Measurements from ENCODE around the gene SPAG6.

GRCh38 chr10:22463255-22463654 lies 118.0 kb downstream of the SPAG6 start:
- TF ChIP-seq ZNF274 (IDR thresholded peaks at IDR 0.05; ENCODE audit: borderline replicate concordance, extremely low read depth, low read length) (no peak), MAFK (IDR thresholded peaks at IDR 0.05; ENCODE audit: low read depth, low read length) (no peak), RAD21 (IDR thresholded peaks at IDR 0.05 in 1 of 2, conservative IDR thresholded peaks at IDR 0.05 in 1 of 2; ENCODE audit: low read depth in 2 of 2, low read length in 2 of 2) (no peak), FOSL1 (IDR thresholded peaks at IDR 0.05; ENCODE audit: insufficient read depth, low read depth, low read length) (no peak), CHD2 (IDR thresholded peaks at IDR 0.05; ENCODE audit: low read length) (no peak), POLR2A (IDR thresholded peaks at IDR 0.05; ENCODE audit: control extremely low read depth in 1 of 2, low read depth in 2 of 2, low read length in 2 of 2) (no peak), JUN (IDR thresholded peaks at IDR 0.05; ENCODE audit: low read depth, low read length) (no peak), EZH2 (IDR thresholded peaks at IDR 0.05; ENCODE audit: low read depth, low read length, severe bottlenecking) (no peak)
- TF ChIP-seq, protein P1, sequence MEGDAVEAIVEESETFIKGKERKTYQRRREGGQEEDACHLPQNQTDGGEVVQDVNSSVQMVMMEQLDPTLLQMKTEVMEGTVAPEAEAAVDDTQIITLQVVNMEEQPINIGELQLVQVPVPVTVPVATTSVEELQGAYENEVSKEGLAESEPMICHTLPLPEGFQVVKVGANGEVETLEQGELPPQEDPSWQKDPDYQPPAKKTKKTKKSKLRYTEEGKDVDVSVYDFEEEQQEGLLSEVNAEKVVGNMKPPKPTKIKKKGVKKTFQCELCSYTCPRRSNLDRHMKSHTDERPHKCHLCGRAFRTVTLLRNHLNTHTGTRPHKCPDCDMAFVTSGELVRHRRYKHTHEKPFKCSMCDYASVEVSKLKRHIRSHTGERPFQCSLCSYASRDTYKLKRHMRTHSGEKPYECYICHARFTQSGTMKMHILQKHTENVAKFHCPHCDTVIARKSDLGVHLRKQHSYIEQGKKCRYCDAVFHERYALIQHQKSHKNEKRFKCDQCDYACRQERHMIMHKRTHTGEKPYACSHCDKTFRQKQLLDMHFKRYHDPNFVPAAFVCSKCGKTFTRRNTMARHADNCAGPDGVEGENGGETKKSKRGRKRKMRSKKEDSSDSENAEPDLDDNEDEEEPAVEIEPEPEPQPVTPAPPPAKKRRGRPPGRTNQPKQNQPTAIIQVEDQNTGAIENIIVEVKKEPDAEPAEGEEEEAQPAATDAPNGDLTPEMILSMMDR (IDR thresholded peaks at IDR 0.05; ENCODE audit: control extremely low read depth in 1 of 3, insufficient read depth in 1 of 3, low read depth in 1 of 3, low read length in 3 of 3), result no peak

Data from H1 (cell line).